ENCODE results near the gene TCEAL8. TPM values are rescaled to one million over a fixed set of nuclear protein-coding genes. Genes with fewer than 3 reads are reported as not detected.

TCEAL8 gene
- polyA plus RNA-seq, 1 of the 3 experiments (the other 2 are of a cell fraction): 36.5 TPM

GRCh38 chrX:103220511-103221323 lies 34.2 kb downstream of the TCEAL8 start:
- TF ChIP-seq RAD21 (IDR thresholded peaks at IDR 0.05; ENCODE audit: low read length) (no peak), EP300 (IDR thresholded peaks at IDR 0.05; ENCODE audit: borderline replicate concordance in 1 of 2, low read depth in 1 of 2, low read length in 1 of 2) (no peak), SIN3A (IDR thresholded peaks at IDR 0.05; ENCODE audit: borderline replicate concordance, low read depth, low read length) (no peak), PBX3 (IDR thresholded peaks at IDR 0.05) (no peak), FOXM1 (IDR thresholded peaks at IDR 0.05; ENCODE audit: low read depth) (no peak), JUND (IDR thresholded peaks at IDR 0.05) (no peak), MXI1 (IDR thresholded peaks at IDR 0.05; ENCODE audit: low read depth, low read length) (no peak), NRF1 (IDR thresholded peaks at IDR 0.05; ENCODE audit: low read depth, low read length) (no peak), TEAD4 (IDR thresholded peaks at IDR 0.05; ENCODE audit: borderline replicate concordance, insufficient read depth) (no peak), CHD2 (IDR thresholded peaks at IDR 0.05; ENCODE audit: low read length, partially characterized antibody) (no peak), IRF3 (IDR thresholded peaks at IDR 0.05; ENCODE audit: low read depth, low read length) (no peak), FOXJ3 (CRISPR knock-in tag; IDR thresholded peaks at IDR 0.05) (no peak), POLR2AphosphoS5 (IDR thresholded peaks at IDR 0.05; ENCODE audit: low read depth, low read length) (no peak), ELF1 (IDR thresholded peaks at IDR 0.05) (no peak), FOSL2 (IDR thresholded peaks at IDR 0.05; ENCODE audit: borderline replicate concordance, low read depth) (no peak), REST (IDR thresholded peaks at IDR 0.05; ENCODE audit: low read depth, low read length) (no peak), USF1 (IDR thresholded peaks at IDR 0.05; ENCODE audit: borderline replicate concordance, low read depth) (no peak)
- TF ChIP-seq, protein P1, sequence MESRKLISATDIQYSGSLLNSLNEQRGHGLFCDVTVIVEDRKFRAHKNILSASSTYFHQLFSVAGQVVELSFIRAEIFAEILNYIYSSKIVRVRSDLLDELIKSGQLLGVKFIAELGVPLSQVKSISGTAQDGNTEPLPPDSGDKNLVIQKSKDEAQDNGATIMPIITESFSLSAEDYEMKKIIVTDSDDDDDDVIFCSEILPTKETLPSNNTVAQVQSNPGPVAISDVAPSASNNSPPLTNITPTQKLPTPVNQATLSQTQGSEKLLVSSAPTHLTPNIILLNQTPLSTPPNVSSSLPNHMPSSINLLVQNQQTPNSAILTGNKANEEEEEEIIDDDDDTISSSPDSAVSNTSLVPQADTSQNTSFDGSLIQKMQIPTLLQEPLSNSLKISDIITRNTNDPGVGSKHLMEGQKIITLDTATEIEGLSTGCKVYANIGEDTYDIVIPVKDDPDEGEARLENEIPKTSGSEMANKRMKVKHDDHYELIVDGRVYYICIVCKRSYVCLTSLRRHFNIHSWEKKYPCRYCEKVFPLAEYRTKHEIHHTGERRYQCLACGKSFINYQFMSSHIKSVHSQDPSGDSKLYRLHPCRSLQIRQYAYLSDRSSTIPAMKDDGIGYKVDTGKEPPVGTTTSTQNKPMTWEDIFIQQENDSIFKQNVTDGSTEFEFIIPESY (IDR thresholded peaks at IDR 0.05; ENCODE audit: borderline replicate concordance, low read depth): no peak
- Histone ChIP-seq H3K9me3 (no peaks in the 10 kb centered on the region), H3K27ac (ENCODE audit: low read depth in 2 of 2, low read length in 1 of 2) (no peak overlapping the region), H3K79me2 (ENCODE audit: insufficient read depth) (no peaks in the 10 kb centered on the region), H3K36me3 (replicated peaks in 1 of 2; ENCODE audit: control insufficient read depth in 1 of 2, insufficient read depth in 2 of 2, low read length in 1 of 2) (peaks cover 6 to 9% of the 10 kb centered on the region in 2 experiments), H3K27me3 (ENCODE audit: insufficient read depth) (0 out of 2 replicates have a peak, but pooled peaks cover 6% of the 10 kb centered on the region), H3K4me3 (ENCODE audit: low read depth in 2 of 2, low read length in 1 of 2) (no peak overlapping the region), H3K9ac (no peak overlapping the region), H3K9me2 (no peaks in the 10 kb centered on the region), H4K20me1 (ENCODE audit: insufficient read depth) (no peaks in the 10 kb centered on the region), H3K4me2 (no peak overlapping the region), H2AFZ (ENCODE audit: low read depth) (no peak overlapping the region), H3K4me1 (ENCODE audit: control insufficient read depth in 1 of 2, insufficient read depth in 2 of 2, low read depth in 1 of 2, low read length in 1 of 2) (no peaks in the 10 kb centered on the region; a peak in 1 of 4 replicates), H3F3A (replicated peaks; ENCODE audit: insufficient read depth) (no peaks in the 10 kb centered on the region)
- DNase-seq: no peak
- POLR2A ChIA-PET: no interaction called here
- WGBS (ENCODE audit: low lambda C conversion rate): 58% methylated on average over 24 of the region's 39 CpGs
- CTCF ChIA-PET: interaction anchor here (1.3 to 1.6 kb wide), 2 partner anchors 9 to 10 kb away, joined by 4 to 6 read pairs; no protein-coding TSS in a partner anchor

Data from SK-N-SH (cell line).